Caki2 (cell line): ENCODE measurements around the gene RAP1GAP. TPM values are rescaled to one million over a fixed set of nuclear protein-coding genes. Genes with fewer than 3 reads are reported as not detected.

Experiments used
- DNase-seq: peaks from one replicate; pipeline ENCODE4 v3.0.0-alpha.2; 2015; ENCODE audit warnings: low read depth
- in situ Hi-C: cut with HindIII; loops from 2 replicates; pipeline ENCODE4 v1.10.0; 2016; ENCODE audit warnings: low sequenced_read_pairs, low pct_unique_long_range_greater_than_20kb, mixed read lengths
- total RNA-seq: library from RNA; depleted of rRNA; stranded (reverse); fragments of >200 nt; shearing (Covaris generic); gene quantifications from 2 replicates; pipeline ENCODE4 v1.2.3, GENCODE V29; 2014; ENCODE audit warnings: low replicate concordance; rRNA removed

Gene RAP1GAP
- 23.7 and 40.1 TPM in 2 replicates for total RNA-seq

DNA sequence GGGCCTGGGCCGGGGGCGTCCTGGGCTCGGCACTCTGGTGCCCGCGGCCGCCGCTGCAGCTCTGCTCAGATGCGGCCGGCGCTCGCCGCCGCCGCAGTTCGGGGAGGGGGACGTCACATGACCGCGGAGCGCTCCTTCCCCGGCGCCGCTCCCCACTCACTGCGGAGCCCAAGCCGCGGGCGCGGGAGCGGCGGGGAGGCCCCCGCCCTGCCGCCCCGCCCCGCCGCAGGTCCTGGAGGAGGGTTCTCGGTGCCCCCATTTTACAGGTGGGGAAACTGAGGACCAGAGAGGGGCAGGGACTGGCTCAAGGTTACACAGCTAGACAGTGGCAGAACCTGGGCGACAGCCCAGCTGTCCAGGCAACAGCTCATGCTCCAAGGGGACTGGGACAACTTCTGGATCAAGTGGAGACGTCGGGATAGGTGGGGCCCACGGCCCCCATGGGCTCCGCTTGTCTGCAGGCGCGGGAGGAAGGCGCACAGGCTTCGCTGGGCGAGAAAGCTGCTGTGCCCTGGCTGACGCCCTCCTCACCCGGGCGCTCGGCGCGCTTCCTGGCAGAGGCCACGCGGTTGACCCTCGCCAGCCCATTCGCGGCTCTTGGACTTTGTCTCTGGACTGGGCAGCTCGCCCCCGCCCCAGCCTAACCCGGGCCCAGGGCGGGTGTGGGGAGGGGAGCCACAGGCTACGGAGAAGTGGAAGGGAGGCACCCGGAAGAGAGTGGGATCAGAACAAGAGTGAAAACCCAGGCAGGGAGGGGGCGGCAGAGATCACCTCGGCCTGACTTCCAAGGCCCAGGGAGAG, at the start of gene RAP1GAP:
TSS of gene RAP1GAP (minus strand) at position 100 of the 801 bp plus-strand sequence. CDS start 49,325 bp downstream, outside the sequence.
- DNase-seq = no peak
- in situ Hi-C loops = no loop called here

DNA sequence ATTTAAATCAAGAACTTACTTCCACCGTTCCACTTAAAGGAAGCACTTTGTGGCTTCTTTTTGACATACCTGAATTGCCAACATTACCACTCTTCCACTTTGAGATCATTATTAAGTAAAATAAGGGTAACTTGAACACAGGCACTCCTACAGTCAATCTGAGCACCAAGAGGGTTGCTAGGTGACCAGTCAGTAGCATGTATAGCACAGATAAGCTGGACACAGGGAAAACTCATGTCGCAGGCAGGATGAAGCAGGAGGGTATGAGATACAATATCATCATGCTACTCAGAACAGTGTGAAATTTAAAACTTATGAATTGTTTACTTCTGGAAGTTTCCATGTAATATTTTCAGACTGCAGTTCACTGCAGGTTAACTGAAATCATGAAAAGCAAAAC, 47.0 kb upstream of the RAP1GAP start:
- DNase-seq = no peak
- in situ Hi-C loops = no loop called here

DNA sequence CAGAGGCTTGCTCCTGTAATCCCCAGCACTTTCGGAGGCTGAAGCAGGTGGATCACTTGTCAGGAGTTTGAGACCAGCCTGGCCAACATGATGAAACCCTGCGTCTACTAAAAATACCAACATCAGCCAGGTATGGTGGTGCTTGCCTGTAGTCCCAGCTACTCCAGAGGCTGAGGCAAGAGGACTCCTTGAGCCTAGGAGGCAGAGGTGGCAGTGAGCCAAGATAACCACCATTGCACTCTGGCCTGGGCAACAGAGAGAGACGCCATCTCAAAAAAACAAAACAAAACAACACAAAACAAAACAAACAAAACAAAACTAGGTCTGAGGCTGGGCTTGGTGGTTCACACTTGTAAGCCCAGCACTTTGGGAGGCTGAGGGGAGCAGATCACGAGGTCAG, 38.7 kb upstream of the RAP1GAP start:
- DNase-seq = no peak
- in situ Hi-C loops = no loop called here

DNA sequence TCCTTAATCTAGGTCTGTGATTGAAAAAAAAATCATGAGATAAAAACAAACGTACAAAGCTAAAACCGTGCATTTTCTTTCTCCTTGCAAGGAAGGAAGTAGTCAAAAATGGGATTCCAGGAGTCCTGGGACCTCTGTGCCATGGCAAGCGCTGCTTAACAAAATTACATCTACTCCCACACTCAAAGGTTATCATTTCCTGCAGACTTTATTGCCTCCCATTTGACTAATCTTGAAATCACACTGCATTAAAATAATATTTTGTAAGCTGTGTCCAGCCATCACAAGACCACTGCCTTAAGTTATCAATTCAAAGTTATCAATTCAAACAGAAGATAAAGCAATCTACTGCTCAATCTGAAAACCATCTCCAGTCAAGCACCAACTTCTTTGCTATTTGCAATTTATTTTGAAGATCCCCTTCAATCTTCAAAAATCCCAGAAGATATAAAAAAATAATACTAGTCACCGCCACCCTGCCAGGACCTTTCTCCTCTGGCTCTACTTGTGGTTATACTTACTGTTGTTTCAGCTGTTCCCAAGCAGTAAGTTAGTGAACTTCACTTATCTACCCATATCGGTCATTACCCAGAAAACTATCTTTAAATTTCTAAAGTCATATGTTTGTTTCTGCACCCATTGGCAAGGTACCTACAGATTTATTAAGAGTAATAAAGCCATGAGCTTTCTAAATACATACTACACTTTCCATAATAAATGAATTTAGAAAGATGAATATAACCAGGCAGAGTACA, 38.1 kb upstream of the RAP1GAP start:
- in situ Hi-C loops = no loop called here
- DNase-seq = no peak

DNA sequence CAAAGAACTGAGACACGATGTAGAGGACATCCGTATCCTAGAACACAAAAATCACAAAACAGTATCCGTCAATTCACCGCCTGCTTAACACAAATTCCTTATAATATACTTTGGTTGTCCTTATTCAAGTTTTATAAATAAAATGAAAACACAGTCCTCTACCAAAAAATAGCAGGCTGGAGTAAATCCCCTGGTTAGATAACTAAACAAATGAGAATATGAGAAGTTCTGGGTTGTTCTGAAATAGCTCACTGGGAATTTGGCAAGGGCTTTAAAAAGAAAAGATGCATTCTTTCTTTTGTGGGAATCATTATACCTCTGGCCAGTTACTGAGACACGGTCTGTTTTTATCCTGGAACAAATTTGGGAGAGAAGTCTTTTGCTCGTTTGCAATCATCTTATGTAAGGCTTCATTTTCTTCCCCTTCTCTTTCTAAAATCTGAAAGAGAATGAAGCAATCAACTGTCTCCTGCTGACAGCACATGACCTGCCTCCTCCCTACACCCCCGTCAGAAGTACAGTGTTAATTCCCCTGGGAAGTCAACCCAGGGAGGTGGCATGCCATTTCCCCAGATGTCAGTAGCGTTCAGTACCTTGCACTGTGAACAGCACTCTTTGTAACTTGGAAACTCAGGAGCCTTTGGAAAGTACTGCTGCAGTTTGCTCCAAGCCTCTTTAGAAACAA, 37.1 kb upstream of the RAP1GAP start:
- no peak for DNase-seq
- in situ Hi-C loops = no loop called here

DNA sequence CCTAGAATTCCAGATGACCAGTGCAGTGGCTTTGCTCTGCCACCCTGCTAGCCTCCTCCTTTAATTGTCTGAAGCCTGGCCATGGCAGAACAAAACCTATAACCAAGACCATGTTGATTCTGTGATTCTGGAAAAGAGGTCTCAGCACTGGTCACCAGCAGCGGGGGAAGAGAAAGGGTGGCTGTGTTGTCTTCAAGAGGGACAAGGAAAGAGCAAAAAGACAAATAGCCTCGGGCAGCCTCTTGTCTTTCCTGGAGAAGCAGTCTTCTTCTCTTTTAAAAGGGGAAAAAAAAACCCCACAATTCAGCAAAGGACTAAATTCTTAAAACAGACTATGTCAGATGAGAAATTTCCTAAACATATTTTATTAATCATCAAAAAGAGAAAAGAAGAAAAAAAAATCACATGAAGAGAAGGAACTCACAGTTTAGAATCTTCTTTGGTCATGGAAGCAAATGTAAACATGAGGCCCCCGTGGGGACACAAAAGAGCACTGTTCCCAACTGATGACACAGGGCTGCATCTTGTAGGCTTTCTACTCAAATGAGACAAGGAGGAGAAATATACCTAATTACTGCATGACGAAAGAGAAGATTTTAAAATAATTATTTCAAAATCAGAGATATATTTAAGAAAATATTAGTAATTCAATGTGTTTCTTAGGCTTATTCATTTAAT, 36.3 kb upstream of the RAP1GAP start:
- DNase-seq = no peak
- in situ Hi-C loops = no loop called here

DNA sequence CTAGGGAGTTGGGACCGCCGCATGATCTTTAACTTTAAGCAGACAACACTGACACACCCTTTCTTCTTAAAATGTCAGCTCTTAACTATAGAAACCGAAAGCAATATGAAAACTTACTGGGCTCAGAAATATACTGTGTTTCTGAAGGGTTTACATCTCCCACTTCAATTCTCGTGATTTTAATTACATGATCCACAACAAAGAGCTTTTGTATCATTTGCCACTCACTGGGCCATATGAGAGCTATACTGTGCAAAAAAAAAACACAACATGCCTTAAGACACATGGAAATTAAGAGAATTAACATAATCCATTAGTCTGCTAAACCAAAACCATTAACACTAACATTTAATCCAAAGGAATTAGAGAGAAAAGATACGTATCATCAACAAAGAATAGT, 35.0 kb upstream of the RAP1GAP start:
- in situ Hi-C loops = no loop called here
- no peak for DNase-seq

DNA sequence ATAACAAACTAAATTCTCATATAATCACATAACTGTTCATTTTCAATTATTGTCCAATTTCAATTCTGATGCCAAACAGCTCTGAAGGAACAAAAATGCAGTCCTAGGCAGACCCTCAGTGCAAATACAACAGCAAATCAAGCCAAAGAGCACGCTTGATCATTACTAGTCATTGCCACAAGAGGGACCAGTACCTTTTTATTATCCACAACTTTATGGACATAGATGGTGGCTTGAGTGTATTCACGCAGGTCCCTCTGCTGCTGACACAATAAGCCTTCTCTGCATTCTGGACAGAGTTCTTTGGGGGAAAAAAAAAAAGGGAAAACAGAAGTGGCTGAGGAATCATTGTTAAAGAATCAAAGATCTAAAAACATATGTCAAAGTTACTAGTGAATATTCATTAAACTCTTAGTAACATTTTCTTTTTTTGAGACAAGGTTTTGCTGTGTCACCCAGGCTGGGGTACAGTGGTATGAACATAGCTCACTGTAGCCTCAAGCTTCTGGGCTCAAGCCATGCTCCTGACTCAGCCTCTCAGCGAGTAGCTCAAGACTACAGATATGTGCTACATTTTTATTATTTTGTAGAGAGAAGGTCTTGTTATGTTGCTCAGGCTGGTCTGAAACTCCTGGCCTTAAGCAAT, 34.3 kb upstream of the RAP1GAP start:
- peak; percentile 59 for DNase-seq
- in situ Hi-C loops = no loop called here

DNA sequence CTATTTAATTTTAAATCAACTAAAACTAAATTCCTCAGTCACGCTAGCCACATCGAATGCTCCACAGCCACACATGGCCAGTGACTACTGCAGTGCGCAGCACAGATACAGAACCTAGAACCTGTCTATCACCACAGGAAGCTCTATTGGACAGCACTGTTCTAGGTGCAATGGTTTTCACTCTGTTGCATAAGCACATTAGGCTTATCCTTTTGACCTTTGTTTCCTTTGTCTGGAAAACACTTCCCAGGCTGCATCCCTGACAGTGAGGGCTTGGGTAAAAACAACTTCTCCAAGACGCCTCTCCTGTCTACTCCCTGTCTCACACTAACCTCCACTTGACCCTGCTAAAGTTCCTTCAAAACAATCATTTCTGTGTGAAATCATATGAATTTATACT, 33.6 kb upstream of the RAP1GAP start:
- in situ Hi-C loops = no loop called here
- DNase-seq = no peak

DNA sequence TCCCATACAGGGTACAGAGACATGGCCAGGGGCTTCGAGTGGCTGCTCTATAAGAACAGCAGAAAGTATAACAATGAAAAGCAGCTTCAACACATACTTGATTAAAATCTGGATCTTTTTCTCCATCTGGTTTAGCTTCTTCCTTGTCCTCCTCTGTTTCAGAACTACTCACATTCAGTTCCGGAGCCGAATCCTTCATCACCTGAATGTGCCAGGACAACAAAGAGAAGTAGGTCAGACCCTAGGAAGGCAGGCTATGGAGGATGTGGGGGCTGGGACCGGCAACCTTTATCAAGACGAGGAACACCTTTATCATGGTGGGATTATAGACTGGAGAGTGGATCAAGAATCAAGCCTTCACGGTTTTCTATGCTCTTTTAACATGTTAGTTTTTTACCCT, 32.2 kb upstream of the RAP1GAP start:
- in situ Hi-C loops = no loop called here

DNA sequence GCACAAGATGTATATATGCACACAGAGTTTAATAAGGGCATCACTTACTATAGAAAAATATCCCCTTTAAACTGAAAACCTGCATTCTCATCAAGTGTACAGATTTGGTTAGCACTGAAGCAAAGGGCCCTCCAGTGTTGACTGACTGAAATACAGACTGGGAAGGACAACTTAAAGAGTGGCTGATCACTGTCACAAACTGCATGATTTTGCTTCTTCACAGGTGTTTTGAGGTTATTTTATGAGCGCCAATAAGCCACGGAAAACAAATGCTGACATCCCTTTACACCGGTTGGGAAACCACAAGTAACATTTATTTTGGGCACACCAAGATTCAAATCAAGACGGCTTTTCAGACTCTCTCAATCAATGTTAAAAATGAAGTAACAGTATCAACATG, 30.9 kb upstream of the RAP1GAP start:
- DNase-seq = no peak
- in situ Hi-C loops = no loop called here

More for the DNA sequence above, 32.2 kb upstream of the RAP1GAP start:
- DNase-seq = no peak

DNA sequence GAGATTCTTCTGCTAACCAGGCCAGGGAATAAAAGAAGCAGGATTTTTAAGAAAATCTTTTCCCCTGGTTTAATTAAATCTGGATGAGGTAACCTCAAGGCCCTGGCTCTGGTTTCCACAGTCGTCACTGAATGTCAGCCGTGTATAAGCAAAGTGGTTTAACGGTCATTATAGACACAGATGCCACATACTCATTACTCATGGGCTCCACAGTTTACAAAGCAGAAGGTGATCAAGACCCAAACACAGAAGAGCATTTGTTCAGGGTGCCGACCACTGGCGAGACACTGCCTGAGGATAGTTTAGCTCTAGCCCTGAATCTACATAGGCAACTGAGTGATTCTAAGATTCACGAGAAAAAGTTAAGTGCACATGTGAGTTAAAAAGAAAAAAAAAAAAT, 27.8 kb upstream of the RAP1GAP start:
- DNase-seq = no peak
- in situ Hi-C loops = no loop called here

DNA sequence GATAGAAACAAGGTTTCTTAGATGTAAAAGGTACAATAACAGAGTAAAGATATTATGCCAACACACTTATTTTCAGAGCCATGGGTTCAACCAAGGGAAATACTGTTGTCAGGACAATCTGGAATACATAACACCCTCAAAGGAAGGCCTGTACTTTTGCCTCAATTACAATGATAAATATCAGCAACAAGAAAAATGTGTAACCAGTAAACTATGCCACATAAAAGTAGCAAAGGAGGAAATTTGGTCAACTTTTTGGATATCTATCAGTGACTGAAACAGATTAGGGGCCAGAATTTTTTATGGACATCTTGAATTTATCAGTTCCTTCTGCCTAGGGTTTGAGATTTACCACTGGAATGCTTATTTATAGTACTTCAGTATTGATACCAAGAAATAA, 24.6 kb upstream of the RAP1GAP start:
- in situ Hi-C loops = no loop called here

DNA sequence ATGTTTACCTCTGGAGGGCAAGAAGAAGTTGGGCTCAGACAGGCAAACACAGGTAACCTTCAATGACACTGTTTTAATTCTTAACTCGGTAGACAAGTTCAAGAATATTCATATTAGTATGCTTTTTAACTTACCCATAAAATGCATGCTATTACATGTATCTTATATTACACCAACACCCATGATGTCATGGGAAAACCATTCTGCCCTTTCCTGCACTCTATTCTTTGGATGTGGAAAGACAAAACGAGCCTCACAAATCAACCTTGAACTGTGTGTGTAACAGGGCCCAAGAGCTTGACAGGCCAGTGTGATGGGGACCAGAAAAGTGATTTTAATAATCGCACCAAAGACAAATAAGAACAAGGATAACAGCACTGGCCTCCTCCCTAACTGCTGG, 22.6 kb upstream of the RAP1GAP start:
- in situ Hi-C loops = no loop called here
- DNase-seq = no peak

More for the DNA sequence above, 24.6 kb upstream of the RAP1GAP start:
- DNase-seq = no peak

DNA sequence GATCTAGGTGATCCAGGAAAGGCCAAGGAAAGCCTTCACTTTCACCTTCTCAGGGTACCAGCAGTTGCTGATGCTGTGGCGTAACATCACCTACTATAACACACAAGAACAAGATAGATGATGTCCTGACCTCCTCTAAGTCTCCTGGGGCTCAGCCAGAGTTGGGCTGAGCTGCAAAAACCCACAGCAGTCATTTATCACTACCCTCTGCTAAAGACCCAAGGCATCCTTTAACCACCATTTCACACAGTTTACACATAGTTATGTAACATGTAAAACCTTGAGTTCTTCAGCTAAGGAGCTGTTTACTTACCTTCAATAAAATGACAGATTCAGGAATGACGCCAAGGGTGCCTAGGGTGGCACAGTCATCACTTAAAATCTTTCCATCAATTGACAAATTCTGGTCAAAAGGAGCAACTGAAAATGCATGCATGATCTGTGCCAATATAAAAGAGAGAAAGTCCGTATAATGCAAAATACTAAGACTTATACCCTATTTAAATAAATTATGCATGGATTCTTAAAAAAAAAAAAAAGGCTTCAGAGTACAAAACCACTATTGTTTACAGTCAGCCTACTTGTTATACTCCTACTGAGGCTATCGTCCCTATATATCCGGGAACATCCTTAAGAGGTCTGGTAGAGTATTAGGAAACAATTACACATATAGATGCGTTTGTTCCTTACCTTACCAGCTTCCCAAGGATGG, 20.7 kb upstream of the RAP1GAP start:
- in situ Hi-C loops = no loop called here
- DNase-seq = no peak

DNA sequence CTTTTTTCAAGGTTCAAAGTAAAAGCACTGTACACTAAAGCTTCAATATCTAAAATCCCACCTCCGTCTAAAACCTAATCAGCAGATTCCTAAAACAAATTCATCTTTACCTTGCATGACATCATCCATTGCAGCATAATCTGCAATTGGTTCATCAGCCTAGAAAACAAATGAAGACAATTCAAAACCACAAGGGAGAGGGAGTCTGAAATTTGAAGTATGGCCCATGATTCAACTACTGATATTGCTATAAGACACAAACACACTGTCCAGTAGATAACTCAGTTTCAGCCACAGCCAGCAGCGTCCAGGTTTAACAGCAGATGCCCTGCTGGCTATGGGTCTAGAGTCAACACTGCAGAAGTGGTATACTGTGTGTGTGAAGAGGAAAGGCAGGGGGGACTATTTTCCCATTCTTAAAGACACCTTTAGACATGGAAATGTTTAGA, 17.9 kb upstream of the RAP1GAP start:
- in situ Hi-C loops = no loop called here
- no peak for DNase-seq

DNA sequence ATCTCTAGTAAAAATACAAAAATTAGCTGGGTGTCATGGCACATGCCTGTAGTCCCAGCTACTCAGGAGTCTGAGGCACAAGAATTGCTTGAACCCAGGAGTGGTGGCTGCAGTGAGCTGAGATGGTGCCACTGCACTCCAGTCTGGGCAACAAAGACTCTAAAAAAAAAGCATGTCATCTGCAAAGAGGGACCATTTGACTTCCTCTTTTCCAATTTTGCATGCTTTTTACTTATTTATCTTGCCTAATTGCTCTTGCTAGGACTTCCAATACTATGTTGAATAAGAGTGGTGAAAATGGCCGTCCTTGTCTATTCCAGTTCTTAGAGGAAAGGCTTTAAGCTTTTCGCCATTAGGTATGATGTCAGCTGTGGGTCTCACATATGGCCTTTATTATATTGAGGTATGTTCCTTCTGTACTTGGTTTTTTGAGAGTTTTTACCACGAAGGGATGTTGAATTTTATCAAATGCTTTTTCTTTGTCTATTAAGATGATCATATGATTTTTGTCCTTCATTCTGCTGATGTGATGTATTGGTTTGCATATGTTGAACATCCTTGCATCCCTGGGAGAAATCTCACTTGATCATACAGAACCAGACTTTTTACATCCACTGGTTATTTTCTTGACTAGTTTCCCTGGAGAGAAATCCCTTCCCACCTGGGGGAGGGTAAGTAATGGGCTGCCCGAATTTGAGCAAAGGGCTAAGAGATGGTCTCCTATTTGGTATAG, 17.0 kb upstream of the RAP1GAP start:
- no peak for DNase-seq
- in situ Hi-C loops = no loop called here
